Osteoblast (primary cell): Measurements from ENCODE around the gene TPCN2. TPM values are rescaled to one million over a fixed set of nuclear protein-coding genes. Genes with fewer than 3 reads are reported as not detected.

ENCODE experiments used
- DNase-seq: peaks from one replicate; pipeline ENCODE4 v3.0.0; 2011; ENCODE audit warnings: low spot score, mixed read lengths; ENCODE audit not compliant: insufficient read length; ENCODE audit errors: missing footprints
- H2AFZ ChIP-seq: 2 replicates; pipeline ENCODE4 v1.6.0; 2011; ENCODE audit warnings: mild to moderate bottlenecking, low read length
- H3K27ac ChIP-seq: 2 replicates; pipeline ENCODE4 v1.5.1; 2011; ENCODE audit warnings: mild to moderate bottlenecking, low read depth, low read length, moderate library complexity
- H3K27me3 ChIP-seq: 2 replicates; pipeline ENCODE4 v1.6.0; 2012; ENCODE audit warnings: mild to moderate bottlenecking, control low read depth, inconsistent platforms, low read length, moderate library complexity; ENCODE audit not compliant: insufficient read depth
- H3K36me3 ChIP-seq: 2 replicates; pipeline ENCODE4 v1.5.1; 2011; ENCODE audit warnings: mild to moderate bottlenecking, low read length, control low read depth, moderate library complexity; ENCODE audit not compliant: insufficient read depth
- H3K4me1 ChIP-seq: 2 replicates; pipeline ENCODE4 v1.5.1; 2011; ENCODE audit warnings: mild to moderate bottlenecking, low read length, control low read depth, moderate library complexity; ENCODE audit not compliant: insufficient read depth
- H3K4me2 ChIP-seq: 2 replicates; pipeline ENCODE4 v1.6.0; 2011; ENCODE audit warnings: mild to moderate bottlenecking, low read length; ENCODE audit not compliant: insufficient read depth
- H3K4me3 ChIP-seq: fragments of 200-600 bp; sonication (generic); 3 replicates; pipeline ENCODE4 v1.5.1; 2012; ENCODE audit warnings: mild to moderate bottlenecking, low read length, inconsistent platforms; ENCODE audit not compliant: insufficient read depth
- H3K79me2 ChIP-seq: 2 replicates; pipeline ENCODE4 v1.6.0; 2012; ENCODE audit warnings: mild to moderate bottlenecking, low read length, control low read depth, inconsistent platforms; ENCODE audit not compliant: insufficient read depth
- H3K9me3 ChIP-seq: 2 replicates; pipeline ENCODE4 v1.5.1; 2011; ENCODE audit warnings: low read depth, low read length, control low read depth
- H4K20me1 ChIP-seq: 2 replicates; pipeline ENCODE4 v1.6.0; 2012; ENCODE audit warnings: mild to moderate bottlenecking, low read length, control low read depth; ENCODE audit not compliant: insufficient read depth
- total RNA-seq: library from RNA; depleted of rRNA; stranded (reverse); fragments of >200 nt; gene quantifications from 2 replicates; pipeline ENCODE4 v1.2.3, GENCODE V29; 2012
- TF ChIP-seq, protein P1 (sequence below): IDR thresholded peaks from 2 replicates; pipeline ENCODE4 v1.5.1; 2011; ENCODE audit warnings: mild to moderate bottlenecking, low read depth, low read length, moderate library complexity; ENCODE audit errors: extremely low read depth

Gene TPCN2
- total RNA-seq, 1 donor = 14.1 TPM

- Histone ChIP-seq H3K4me1 (no peaks in the 10 kb centered on the region), H3K9me3 (no peaks in the 10 kb centered on the region), H3K4me3 (no peak overlapping the region), H3K79me2 (no peaks in the 10 kb centered on the region), H3K4me2 (no peak overlapping the region), H3K36me3 (no peaks in the 10 kb centered on the region), H3K27ac (no peak overlapping the region), H4K20me1 (peaks cover 3% of the 10 kb centered on the region), H2AFZ (no peak overlapping the region), H3K27me3 (peaks cover 27% of the 10 kb centered on the region)
- TF ChIP-seq, protein P1, sequence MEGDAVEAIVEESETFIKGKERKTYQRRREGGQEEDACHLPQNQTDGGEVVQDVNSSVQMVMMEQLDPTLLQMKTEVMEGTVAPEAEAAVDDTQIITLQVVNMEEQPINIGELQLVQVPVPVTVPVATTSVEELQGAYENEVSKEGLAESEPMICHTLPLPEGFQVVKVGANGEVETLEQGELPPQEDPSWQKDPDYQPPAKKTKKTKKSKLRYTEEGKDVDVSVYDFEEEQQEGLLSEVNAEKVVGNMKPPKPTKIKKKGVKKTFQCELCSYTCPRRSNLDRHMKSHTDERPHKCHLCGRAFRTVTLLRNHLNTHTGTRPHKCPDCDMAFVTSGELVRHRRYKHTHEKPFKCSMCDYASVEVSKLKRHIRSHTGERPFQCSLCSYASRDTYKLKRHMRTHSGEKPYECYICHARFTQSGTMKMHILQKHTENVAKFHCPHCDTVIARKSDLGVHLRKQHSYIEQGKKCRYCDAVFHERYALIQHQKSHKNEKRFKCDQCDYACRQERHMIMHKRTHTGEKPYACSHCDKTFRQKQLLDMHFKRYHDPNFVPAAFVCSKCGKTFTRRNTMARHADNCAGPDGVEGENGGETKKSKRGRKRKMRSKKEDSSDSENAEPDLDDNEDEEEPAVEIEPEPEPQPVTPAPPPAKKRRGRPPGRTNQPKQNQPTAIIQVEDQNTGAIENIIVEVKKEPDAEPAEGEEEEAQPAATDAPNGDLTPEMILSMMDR = no peak
- DNase-seq = no peak
Observed at GRCh38 chr11:69104856-69105395, 56.2 kb downstream of the TPCN2 start.

- Histone ChIP-seq H4K20me1 (peaks cover 3% of the 10 kb centered on the region), H3K4me1 (no peaks in the 10 kb centered on the region), H3K27me3 (peaks cover 20% of the 10 kb centered on the region), H3K36me3 (no peaks in the 10 kb centered on the region), H3K79me2 (no peaks in the 10 kb centered on the region), H3K27ac (no peak overlapping the region), H3K9me3 (no peaks in the 10 kb centered on the region), H2AFZ (no peak overlapping the region), H3K4me2 (no peak overlapping the region), H3K4me3 (no peak overlapping the region)
- no peak for DNase-seq
- TF ChIP-seq, protein P1 = no peak
Observed at GRCh38 chr11:69105461-69106030, 56.8 kb downstream of the TPCN2 start.

GRCh38 chr11:69106031-69106811 is 57.5 kb downstream of the TPCN2 start:
- Histone ChIP-seq H3K27me3 (peaks cover 17% of the 10 kb centered on the region), H3K4me1 (no peaks in the 10 kb centered on the region), H3K4me2 (no peak overlapping the region), H3K27ac (no peak overlapping the region), H3K4me3 (no peak overlapping the region), H3K79me2 (no peaks in the 10 kb centered on the region), H2AFZ (no peak overlapping the region), H3K36me3 (no peaks in the 10 kb centered on the region), H4K20me1 (no peaks in the 10 kb centered on the region), H3K9me3 (no peaks in the 10 kb centered on the region)
- TF ChIP-seq, protein P1 = no peak
- no peak for DNase-seq

DNA sequence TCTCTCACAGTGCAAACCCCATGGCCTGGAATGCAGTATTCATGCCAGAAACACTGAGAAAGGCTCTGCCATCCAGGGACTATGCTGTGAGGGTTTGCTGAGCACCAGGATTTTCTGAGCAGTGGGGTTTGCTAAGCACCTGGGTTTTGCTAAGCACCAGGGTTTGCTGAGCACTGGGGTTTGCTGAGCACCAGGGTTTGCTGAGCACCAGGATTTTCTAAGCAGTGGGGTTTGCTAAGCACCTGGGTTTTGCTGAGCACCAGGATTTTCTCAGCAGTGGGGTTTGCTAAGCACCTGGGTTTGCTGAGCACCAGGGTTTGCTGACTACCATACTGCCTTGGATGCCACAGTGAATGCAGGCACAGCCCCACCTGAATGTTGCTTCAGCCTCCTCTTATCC is 58.7 kb downstream of the TPCN2 start:
- no peak overlapping the region for H3K4me3 ChIP-seq
- H3K79me2 ChIP-seq = no peaks in the 10 kb centered on the region
- no peak overlapping the region for H3K4me2 ChIP-seq
- peaks cover 18% of the 10 kb centered on the region for H3K27me3 ChIP-seq
- TF ChIP-seq, protein P1 = no peak
- no peaks in the 10 kb centered on the region for H3K9me3 ChIP-seq
- no peak for DNase-seq
- no peak overlapping the region for H2AFZ ChIP-seq
- no peaks in the 10 kb centered on the region for H3K4me1 ChIP-seq
- no peak overlapping the region for H3K27ac ChIP-seq
- no peaks in the 10 kb centered on the region for H4K20me1 ChIP-seq
- no peaks in the 10 kb centered on the region for H3K36me3 ChIP-seq
